OCI-LY1 (cell line): ENCODE measurements around the gene OSTM1.

Experiments
- H2AFZ ChIP-seq: fragments of 200-600 bp; sonication (generic), shearing (Covaris generic); 2 replicates; pipeline ENCODE4 v1.6.0; 2014; ENCODE audit warnings: antibody characterized with exemption, mild to moderate bottlenecking, low read length
- H3F3A ChIP-seq: fragments of 200-600 bp; sonication (generic), shearing (Covaris generic); 2 replicates; pipeline ENCODE4 v1.6.0; 2014; ENCODE audit warnings: mild to moderate bottlenecking, antibody characterized with exemption, low read length, moderate library complexity; ENCODE audit not compliant: insufficient read depth
- H3K27ac ChIP-seq: fragments of 200-600 bp; sonication (generic); 2 replicates; pipeline ENCODE4 v1.5.1; 2014; ENCODE audit warnings: low read length, mixed run types, mild to moderate bottlenecking, low read depth; ENCODE audit not compliant: poor library complexity, severe bottlenecking
- H3K27me3 ChIP-seq: fragments of 200-600 bp; sonication (generic); 2 replicates; pipeline ENCODE4 v1.6.0; 2014; ENCODE audit warnings: antibody characterized with exemption, mild to moderate bottlenecking, low read length, moderate library complexity; ENCODE audit not compliant: insufficient read depth
- H3K36me3 ChIP-seq: fragments of 200-600 bp; sonication (generic); 2 replicates; pipeline ENCODE4 v1.6.1; 2014; ENCODE audit warnings: mild to moderate bottlenecking, antibody characterized with exemption, low read length, moderate library complexity, mixed read lengths; ENCODE audit not compliant: insufficient read depth
- H3K4me1 ChIP-seq: fragments of 200-600 bp; sonication (generic); 2 replicates; pipeline ENCODE4 v1.5.1; 2014; ENCODE audit warnings: mild to moderate bottlenecking, low read length, moderate library complexity; ENCODE audit not compliant: insufficient read depth, severe bottlenecking
- H3K4me2 ChIP-seq: fragments of 200-600 bp; sonication (generic), shearing (Covaris generic); 2 replicates; pipeline ENCODE4 v1.6.1; 2014; ENCODE audit warnings: low read length
- H3K4me3 ChIP-seq: fragments of 200-600 bp; sonication (generic); 2 replicates; pipeline ENCODE4 v1.5.1; 2014; ENCODE audit warnings: low read length, low read depth, mild to moderate bottlenecking, mixed read lengths; ENCODE audit not compliant: poor library complexity, severe bottlenecking
- H3K79me2 ChIP-seq: fragments of 200-600 bp; shearing (Covaris generic); 2 replicates; pipeline ENCODE4 v1.6.1; 2016; ENCODE audit warnings: mixed run types, low read length, mixed read lengths; ENCODE audit not compliant: insufficient read depth
- H3K9ac ChIP-seq: fragments of 200-600 bp; sonication (generic), shearing (Covaris generic); 2 replicates; pipeline ENCODE4 v1.6.1; 2014; ENCODE audit warnings: mild to moderate bottlenecking, low read length, mixed read lengths
- H3K9me2 ChIP-seq: fragments of 200-600 bp; sonication (generic), shearing (Covaris generic); 2 replicates; pipeline ENCODE4 v1.6.1; 2014; ENCODE audit warnings: low read depth, mild to moderate bottlenecking, low read length, mixed read lengths
- H3K9me3 ChIP-seq: fragments of 200-600 bp; shearing (Covaris generic); 2 replicates; pipeline ENCODE4 v1.6.1; 2014; ENCODE audit warnings: low read length, mixed read lengths
- H4K20me1 ChIP-seq: fragments of 200-600 bp; sonication (generic), shearing (Covaris generic); 2 replicates; pipeline ENCODE4 v1.6.0; 2016; ENCODE audit warnings: mild to moderate bottlenecking, low read length; ENCODE audit not compliant: insufficient read depth
- EZH2 ChIP-seq: fragments of 200-600 bp; sonication (generic), shearing (Covaris generic); IDR thresholded peaks from 2 replicates; pipeline ENCODE4 v1.8.0; 2017; ENCODE audit warnings: borderline replicate concordance, mixed run types, mild to moderate bottlenecking, antibody characterized with exemption, low read length, moderate library complexity, mixed read lengths
- TF ChIP-seq, protein P1 (sequence below): fragments of 200-600 bp; sonication (generic), shearing (Covaris generic); IDR thresholded peaks from 2 replicates; pipeline ENCODE4 v1.5.1; 2017; ENCODE audit warnings: mild to moderate bottlenecking, antibody characterized with exemption, low read length, moderate library complexity, mixed read lengths

OSTM1 gene

DNA sequence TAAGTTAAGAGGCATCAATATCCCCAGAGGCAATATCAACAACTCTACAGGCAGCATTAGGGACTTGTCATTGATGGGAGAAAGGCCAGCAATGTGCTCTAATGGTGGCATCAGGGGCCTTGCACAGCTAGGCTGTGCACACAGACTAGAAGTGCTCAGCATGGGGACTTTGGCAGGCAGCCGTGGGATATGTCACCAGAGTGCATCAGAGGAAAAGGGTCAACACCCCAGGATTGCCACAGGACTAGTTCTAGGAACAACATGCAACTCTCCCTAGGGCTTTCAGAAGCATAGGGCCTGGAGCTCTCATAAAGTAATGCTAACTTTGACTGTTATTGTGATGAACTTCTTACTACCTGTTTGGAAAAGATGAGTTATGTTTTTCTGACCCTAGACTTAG lies 32.2 kb upstream of the OSTM1 start:
- Histone ChIP-seq H3K27me3 (no peaks in the 10 kb centered on the region; the same call in 1 of the 2 replicates), H3F3A (no peaks in the 10 kb centered on the region), H3K79me2 (no peaks in the 10 kb centered on the region), H2AFZ (no peak overlapping the region), H3K9ac (no peak overlapping the region), H3K9me3 (no peaks in the 10 kb centered on the region), H3K9me2 (no peaks in the 10 kb centered on the region), H3K27ac (no peak overlapping the region), H3K4me3 (no peak overlapping the region), H4K20me1 (no peaks in the 10 kb centered on the region), H3K36me3 (no peaks in the 10 kb centered on the region), H3K4me1 (no peaks in the 10 kb centered on the region), H3K4me2 (no peak overlapping the region)
- TF ChIP-seq, protein P1, sequence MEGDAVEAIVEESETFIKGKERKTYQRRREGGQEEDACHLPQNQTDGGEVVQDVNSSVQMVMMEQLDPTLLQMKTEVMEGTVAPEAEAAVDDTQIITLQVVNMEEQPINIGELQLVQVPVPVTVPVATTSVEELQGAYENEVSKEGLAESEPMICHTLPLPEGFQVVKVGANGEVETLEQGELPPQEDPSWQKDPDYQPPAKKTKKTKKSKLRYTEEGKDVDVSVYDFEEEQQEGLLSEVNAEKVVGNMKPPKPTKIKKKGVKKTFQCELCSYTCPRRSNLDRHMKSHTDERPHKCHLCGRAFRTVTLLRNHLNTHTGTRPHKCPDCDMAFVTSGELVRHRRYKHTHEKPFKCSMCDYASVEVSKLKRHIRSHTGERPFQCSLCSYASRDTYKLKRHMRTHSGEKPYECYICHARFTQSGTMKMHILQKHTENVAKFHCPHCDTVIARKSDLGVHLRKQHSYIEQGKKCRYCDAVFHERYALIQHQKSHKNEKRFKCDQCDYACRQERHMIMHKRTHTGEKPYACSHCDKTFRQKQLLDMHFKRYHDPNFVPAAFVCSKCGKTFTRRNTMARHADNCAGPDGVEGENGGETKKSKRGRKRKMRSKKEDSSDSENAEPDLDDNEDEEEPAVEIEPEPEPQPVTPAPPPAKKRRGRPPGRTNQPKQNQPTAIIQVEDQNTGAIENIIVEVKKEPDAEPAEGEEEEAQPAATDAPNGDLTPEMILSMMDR: no peak
- TF ChIP-seq EZH2: no peak

DNA sequence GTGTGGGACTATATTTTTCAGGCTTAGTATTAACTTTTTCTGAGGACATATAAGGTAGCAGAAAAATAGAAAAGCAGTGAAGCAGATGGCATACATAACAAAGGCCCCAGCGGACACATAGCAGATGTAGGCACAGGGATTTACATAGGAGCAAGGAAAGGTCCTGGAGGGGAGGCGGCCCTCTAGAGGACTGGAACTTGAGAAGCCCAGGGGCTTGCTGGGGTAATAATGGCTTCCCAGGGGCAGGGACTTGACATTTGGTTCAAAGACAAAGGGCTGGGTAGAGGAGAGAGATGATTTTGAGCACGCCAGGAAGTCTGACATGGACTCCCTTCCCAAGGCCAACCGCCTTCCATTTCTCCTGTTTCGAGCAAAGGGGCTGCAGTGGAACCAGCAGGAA lies 31.7 kb upstream of the OSTM1 start:
- no peak for TF ChIP-seq EZH2
- TF ChIP-seq, protein P1: no peak
- H3F3A ChIP-seq: no peaks in the 10 kb centered on the region
- H4K20me1 ChIP-seq: no peaks in the 10 kb centered on the region
- no peaks in the 10 kb centered on the region for H3K4me1 ChIP-seq
- H3K9ac ChIP-seq: no peak overlapping the region
- H3K4me2 ChIP-seq: no peak overlapping the region
- H3K36me3 ChIP-seq: no peaks in the 10 kb centered on the region
- H3K79me2 ChIP-seq: no peaks in the 10 kb centered on the region
- H3K9me2 ChIP-seq: no peaks in the 10 kb centered on the region
- no peaks in the 10 kb centered on the region; the same call in 1 of the 2 replicates for H3K27me3 ChIP-seq
- no peak overlapping the region for H3K4me3 ChIP-seq
- no peaks in the 10 kb centered on the region for H3K9me3 ChIP-seq
- H3K27ac ChIP-seq: no peak overlapping the region
- H2AFZ ChIP-seq: no peak overlapping the region

DNA sequence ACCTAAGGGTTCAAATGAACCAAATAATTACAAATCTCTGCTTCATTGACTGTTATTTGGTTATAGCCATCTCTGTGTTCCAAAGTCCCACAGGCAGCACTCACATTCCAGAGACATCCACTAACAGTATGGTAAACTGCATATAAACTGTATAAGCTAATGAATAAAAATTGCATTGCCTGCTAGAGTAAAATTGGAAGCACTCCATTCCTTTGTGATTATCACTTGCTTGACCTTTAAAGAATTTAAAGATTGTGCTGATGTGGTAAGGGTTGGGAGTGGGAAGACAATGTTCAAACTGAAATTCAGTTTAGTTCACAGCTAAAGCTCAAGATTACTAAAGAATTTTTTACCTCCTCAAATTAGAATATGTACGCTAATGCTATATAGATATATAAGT lies 31.0 kb upstream of the OSTM1 start:
- TF ChIP-seq, protein P1: no peak
- no peak for TF ChIP-seq EZH2
- no peaks in the 10 kb centered on the region; the same call in 1 of the 2 replicates for H3K27me3 ChIP-seq
- H3K79me2 ChIP-seq: no peaks in the 10 kb centered on the region
- no peaks in the 10 kb centered on the region for H4K20me1 ChIP-seq
- H3K4me2 ChIP-seq: no peak overlapping the region
- no peaks in the 10 kb centered on the region for H3K9me2 ChIP-seq
- no peaks in the 10 kb centered on the region for H3K4me1 ChIP-seq
- H3K27ac ChIP-seq: no peak overlapping the region
- H2AFZ ChIP-seq: no peak overlapping the region
- H3K9ac ChIP-seq: no peak overlapping the region
- no peaks in the 10 kb centered on the region for H3K36me3 ChIP-seq
- H3F3A ChIP-seq: no peaks in the 10 kb centered on the region
- H3K9me3 ChIP-seq: no peaks in the 10 kb centered on the region
- no peak overlapping the region for H3K4me3 ChIP-seq
